WTC11 (cell line): Measurements from ENCODE around the gene SUSD1. TPM values are rescaled to one million over a fixed set of nuclear protein-coding genes. Genes with fewer than 3 reads are reported as not detected.

Experiments
- ATAC-seq: fragments of 200-7000 bp; cut with Tn5 transposase; 2 replicates; pipeline ENCODE4 v1.10.0; 2021; ENCODE audit warnings: mild to moderate bottlenecking, moderate library complexity
- CTCF ChIA-PET: fragments of 300-600 bp; sonication (Branson Sonifier 250); formaldehyde crosslinking; loops from one replicate; lab custom pipeline; 2021; ENCODE audit warnings: antibody characterized with exemption; lab: Charles Lee
- POLR2A ChIA-PET: fragments of 350-600 bp; sonication (Branson Sonifier 250); formaldehyde crosslinking; loops from one replicate; lab custom pipeline; 2021; ENCODE audit warnings: antibody characterized with exemption; lab: Charles Lee
- DNase-seq: peaks from one replicate; pipeline ENCODE4 v3.0.0; 2021; ENCODE audit warnings: low spot score
- H3K27ac Mint-ChIP-seq: 2 replicates; pipeline ENCODE4 v1.8.0; 2021; ENCODE audit warnings: mixed read lengths
- H3K27me3 Mint-ChIP-seq: 2 replicates; pipeline ENCODE4 v1.8.0; 2021; ENCODE audit warnings: low read depth, mild to moderate bottlenecking, moderate library complexity, mixed read lengths
- H3K36me3 Mint-ChIP-seq: 2 replicates; pipeline ENCODE4 v1.8.0; 2021; ENCODE audit warnings: mixed read lengths
- H3K4me1 Mint-ChIP-seq: 2 replicates; pipeline ENCODE4 v1.8.0; 2022; ENCODE audit warnings: mixed read lengths
- H3K4me3 Mint-ChIP-seq: 2 replicates; pipeline ENCODE4 v1.8.0; 2021; ENCODE audit warnings: mild to moderate bottlenecking, moderate library complexity, mixed read lengths
- H3K9me3 Mint-ChIP-seq: 2 replicates; pipeline ENCODE4 v1.8.0; 2021; ENCODE audit warnings: mixed read lengths
- CREM ChIP-seq: sonication (generic); formaldehyde crosslinking; IDR thresholded peaks from 2 replicates; pipeline ENCODE4 v1.8.1; 2022; ENCODE audit warnings: mild to moderate bottlenecking, missing genetic modification reagents, moderate library complexity
- EMX1 ChIP-seq: fragments of 250-450 bp; sonication (Bioruptor Pico); IDR thresholded peaks from 2 replicates; pipeline ENCODE4 v1.8.0; 2021; ENCODE audit warnings: mild to moderate bottlenecking
- ESRRA ChIP-seq: sonication (generic); formaldehyde crosslinking; IDR thresholded peaks from 2 replicates; pipeline ENCODE4 v1.8.1; 2022; ENCODE audit warnings: mild to moderate bottlenecking, missing genetic modification reagents, borderline replicate concordance
- JAZF1 ChIP-seq: fragments of 250-450 bp; sonication (Bioruptor Pico); IDR thresholded peaks from 2 replicates; pipeline ENCODE4 v1.9.0; 2021; ENCODE audit warnings: moderate library complexity, mild to moderate bottlenecking, inconsistent platforms
- NFYB ChIP-seq: sonication (generic); formaldehyde crosslinking; conservative IDR thresholded peaks from 2 replicates; pipeline ENCODE4 v1.8.0; 2022; ENCODE audit warnings: low read depth, missing genetic modification reagents
- NR1H2 ChIP-seq: sonication (generic); formaldehyde crosslinking; IDR thresholded peaks from 2 replicates; pipeline ENCODE4 v1.9.0; 2021; ENCODE audit warnings: mild to moderate bottlenecking, moderate library complexity, missing genetic modification reagents
- NR3C1 ChIP-seq: sonication (generic); formaldehyde crosslinking; conservative IDR thresholded peaks from 2 replicates; pipeline ENCODE4 v1.8.1; 2023; ENCODE audit warnings: low read depth, mild to moderate bottlenecking, missing genetic modification reagents
- OVOL2 ChIP-seq: fragments of 250-450 bp; sonication (Bioruptor Pico); IDR thresholded peaks from 2 replicates; pipeline ENCODE4 v1.9.0; 2021; ENCODE audit warnings: mild to moderate bottlenecking, borderline replicate concordance
- SMAD3 ChIP-seq: sonication (generic); formaldehyde crosslinking; IDR thresholded peaks from 2 replicates; pipeline ENCODE4 v1.8.0; 2022; ENCODE audit warnings: missing genetic modification reagents, mild to moderate bottlenecking, borderline replicate concordance
- TEAD1 ChIP-seq: sonication (generic); formaldehyde crosslinking; IDR thresholded peaks from 2 replicates; pipeline ENCODE4 v1.8.0; 2022; ENCODE audit warnings: mild to moderate bottlenecking, missing genetic modification reagents
- TEAD4 ChIP-seq: sonication (generic); formaldehyde crosslinking; IDR thresholded peaks from 2 replicates; pipeline ENCODE4 v1.8.0; 2022; ENCODE audit warnings: mild to moderate bottlenecking, missing genetic modification reagents
- ZNF121 ChIP-seq: sonication (generic); formaldehyde crosslinking; IDR thresholded peaks from 2 replicates; pipeline ENCODE4 v1.8.0; 2023; ENCODE audit warnings: missing genetic modification reagents
- ZNF138 ChIP-seq: sonication (generic); formaldehyde crosslinking; conservative IDR thresholded peaks from 2 replicates; pipeline ENCODE4 v1.8.1; 2022; ENCODE audit warnings: mild to moderate bottlenecking, moderate library complexity, missing genetic modification reagents
- ZNF317 ChIP-seq: sonication (generic); formaldehyde crosslinking; IDR thresholded peaks from 2 replicates; pipeline ENCODE4 v1.8.1; 2023; ENCODE audit warnings: low read depth, mild to moderate bottlenecking, moderate library complexity, missing genetic modification reagents, borderline replicate concordance
- ZNF396 ChIP-seq: fragments of 250-450 bp; sonication (Bioruptor Pico); IDR thresholded peaks from 2 replicates; pipeline ENCODE4 v1.8.0; 2021; ENCODE audit warnings: mild to moderate bottlenecking, moderate library complexity, borderline replicate concordance
- total RNA-seq: library from RNA; stranded (reverse); gene quantifications from 3 replicates; pipeline ENCODE4 v1.2.3, GENCODE V29; 2021
- TF ChIP-seq, protein P1 (sequence below): sonication (generic); formaldehyde crosslinking; IDR thresholded peaks from 2 replicates; pipeline ENCODE4 v1.8.1; 2023; ENCODE audit warnings: mild to moderate bottlenecking, missing genetic modification reagents, moderate library complexity
- TF ChIP-seq, protein P2 (sequence below): fragments of 250-450 bp; sonication (Bioruptor Pico); IDR thresholded peaks from 2 replicates; pipeline ENCODE4 v1.8.0; 2021; ENCODE audit warnings: mild to moderate bottlenecking
- TF ChIP-seq, protein P3 (sequence below): sonication (generic); formaldehyde crosslinking; IDR thresholded peaks from 2 replicates; pipeline ENCODE4 v1.8.0; 2022; ENCODE audit warnings: mild to moderate bottlenecking, missing genetic modification reagents
- TF ChIP-seq, protein P4 (sequence below): sonication (generic); formaldehyde crosslinking; IDR thresholded peaks from 2 replicates; pipeline ENCODE4 v1.8.1; 2023; ENCODE audit warnings: mild to moderate bottlenecking, missing genetic modification reagents
- TF ChIP-seq, protein P5 (sequence below): fragments of 250-450 bp; sonication (Bioruptor Pico); IDR thresholded peaks from 2 replicates; pipeline ENCODE4 v1.9.0; 2021; ENCODE audit warnings: mild to moderate bottlenecking
- TF ChIP-seq, protein P6 (sequence below): sonication (generic); formaldehyde crosslinking; IDR thresholded peaks from 2 replicates; pipeline ENCODE4 v1.8.1; 2022; ENCODE audit warnings: mild to moderate bottlenecking, moderate library complexity, missing genetic modification reagents

Gene SUSD1
- total RNA-seq, 1 experiment from 2014 or later = 5.1 TPM

DNA sequence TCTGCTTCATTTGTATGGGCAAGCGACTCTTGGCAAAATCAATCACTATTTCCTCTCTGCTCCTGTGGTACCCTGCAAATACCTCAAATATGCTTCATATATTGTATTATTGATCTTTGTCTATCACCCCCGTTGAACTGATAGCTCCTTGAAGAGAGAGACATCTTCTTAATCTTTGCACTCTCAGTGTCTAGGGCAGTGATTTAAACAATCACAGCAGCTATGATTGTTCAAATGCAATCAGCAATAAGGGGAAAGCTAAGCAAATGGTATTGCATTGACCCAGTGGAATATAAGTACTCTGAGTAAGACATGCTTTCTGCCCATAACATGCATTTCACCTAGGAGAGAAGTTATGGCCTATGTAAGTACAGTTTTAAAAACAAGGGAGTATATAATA is 90.2 kb downstream of the SUSD1 start:
- POLR2A ChIA-PET = no interaction called here

DNA sequence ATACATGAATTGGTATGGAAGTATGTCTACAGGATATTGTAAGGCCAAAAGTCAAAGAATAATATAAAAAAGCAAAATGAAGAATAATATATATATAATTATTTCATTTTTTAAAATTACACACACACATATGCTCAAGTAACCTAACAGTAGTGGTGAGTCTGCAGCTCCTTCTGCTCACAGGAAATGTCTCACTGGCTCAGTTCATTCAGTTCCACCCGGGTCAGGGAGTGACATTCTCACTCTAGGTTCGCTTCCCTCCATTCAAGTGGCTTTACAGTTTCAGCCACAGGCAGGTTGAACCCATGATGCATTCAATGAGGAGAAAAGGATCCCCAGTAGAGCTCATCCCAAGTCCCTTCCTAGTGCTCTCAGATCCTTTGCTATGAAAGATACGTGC is 90.8 kb downstream of the SUSD1 start:
- CTCF ChIA-PET = interaction anchor here (0.6 to 1.0 kb wide), 3 partner anchors 29 to 296 kb away, joined by 3 to 4 read pairs (median 4); partner anchors contain the start of gene HSDL2
- TF ChIP-seq ZNF317 (CRISPR knock-in tag) = no peak
- no peak for TF ChIP-seq ZNF138 (CRISPR knock-in tag)
- no peak for TF ChIP-seq ZNF121 (CRISPR knock-in tag)
- TF ChIP-seq, protein P1, sequence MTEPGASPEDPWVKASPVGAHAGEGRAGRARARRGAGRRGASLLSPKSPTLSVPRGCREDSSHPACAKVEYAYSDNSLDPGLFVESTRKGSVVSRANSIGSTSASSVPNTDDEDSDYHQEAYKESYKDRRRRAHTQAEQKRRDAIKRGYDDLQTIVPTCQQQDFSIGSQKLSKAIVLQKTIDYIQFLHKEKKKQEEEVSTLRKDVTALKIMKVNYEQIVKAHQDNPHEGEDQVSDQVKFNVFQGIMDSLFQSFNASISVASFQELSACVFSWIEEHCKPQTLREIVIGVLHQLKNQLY (CRISPR knock-in tag) = no peak
- no peak for TF ChIP-seq EMX1 (CRISPR knock-in tag)
- TF ChIP-seq, protein P2, sequence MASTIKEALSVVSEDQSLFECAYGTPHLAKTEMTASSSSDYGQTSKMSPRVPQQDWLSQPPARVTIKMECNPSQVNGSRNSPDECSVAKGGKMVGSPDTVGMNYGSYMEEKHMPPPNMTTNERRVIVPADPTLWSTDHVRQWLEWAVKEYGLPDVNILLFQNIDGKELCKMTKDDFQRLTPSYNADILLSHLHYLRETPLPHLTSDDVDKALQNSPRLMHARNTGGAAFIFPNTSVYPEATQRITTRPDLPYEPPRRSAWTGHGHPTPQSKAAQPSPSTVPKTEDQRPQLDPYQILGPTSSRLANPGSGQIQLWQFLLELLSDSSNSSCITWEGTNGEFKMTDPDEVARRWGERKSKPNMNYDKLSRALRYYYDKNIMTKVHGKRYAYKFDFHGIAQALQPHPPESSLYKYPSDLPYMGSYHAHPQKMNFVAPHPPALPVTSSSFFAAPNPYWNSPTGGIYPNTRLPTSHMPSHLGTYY (CRISPR knock-in tag) = no peak
- no peak for TF ChIP-seq OVOL2 (CRISPR knock-in tag)
- no peak for TF ChIP-seq TEAD4 (CRISPR knock-in tag)
- TF ChIP-seq NR1H2 = no peak
- TF ChIP-seq ESRRA = no peak
- TF ChIP-seq ZNF396 (CRISPR knock-in tag) = no peak
- TF ChIP-seq, protein P3, sequence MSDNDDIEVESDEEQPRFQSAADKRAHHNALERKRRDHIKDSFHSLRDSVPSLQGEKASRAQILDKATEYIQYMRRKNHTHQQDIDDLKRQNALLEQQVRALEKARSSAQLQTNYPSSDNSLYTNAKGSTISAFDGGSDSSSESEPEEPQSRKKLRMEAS (CRISPR knock-in tag) = no peak
- TF ChIP-seq JAZF1 = no peak
- TF ChIP-seq CREM (CRISPR knock-in tag) = no peak
- no peak for TF ChIP-seq SMAD3 (CRISPR knock-in tag)
- TF ChIP-seq, protein P4, sequence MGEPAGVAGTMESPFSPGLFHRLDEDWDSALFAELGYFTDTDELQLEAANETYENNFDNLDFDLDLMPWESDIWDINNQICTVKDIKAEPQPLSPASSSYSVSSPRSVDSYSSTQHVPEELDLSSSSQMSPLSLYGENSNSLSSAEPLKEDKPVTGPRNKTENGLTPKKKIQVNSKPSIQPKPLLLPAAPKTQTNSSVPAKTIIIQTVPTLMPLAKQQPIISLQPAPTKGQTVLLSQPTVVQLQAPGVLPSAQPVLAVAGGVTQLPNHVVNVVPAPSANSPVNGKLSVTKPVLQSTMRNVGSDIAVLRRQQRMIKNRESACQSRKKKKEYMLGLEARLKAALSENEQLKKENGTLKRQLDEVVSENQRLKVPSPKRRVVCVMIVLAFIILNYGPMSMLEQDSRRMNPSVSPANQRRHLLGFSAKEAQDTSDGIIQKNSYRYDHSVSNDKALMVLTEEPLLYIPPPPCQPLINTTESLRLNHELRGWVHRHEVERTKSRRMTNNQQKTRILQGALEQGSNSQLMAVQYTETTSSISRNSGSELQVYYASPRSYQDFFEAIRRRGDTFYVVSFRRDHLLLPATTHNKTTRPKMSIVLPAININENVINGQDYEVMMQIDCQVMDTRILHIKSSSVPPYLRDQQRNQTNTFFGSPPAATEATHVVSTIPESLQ (CRISPR knock-in tag) = no peak
- TF ChIP-seq NR3C1 (CRISPR knock-in tag) = no peak
- no peak for TF ChIP-seq TEAD1
- no peak for TF ChIP-seq NFYB (CRISPR knock-in tag)
- TF ChIP-seq, protein P5, sequence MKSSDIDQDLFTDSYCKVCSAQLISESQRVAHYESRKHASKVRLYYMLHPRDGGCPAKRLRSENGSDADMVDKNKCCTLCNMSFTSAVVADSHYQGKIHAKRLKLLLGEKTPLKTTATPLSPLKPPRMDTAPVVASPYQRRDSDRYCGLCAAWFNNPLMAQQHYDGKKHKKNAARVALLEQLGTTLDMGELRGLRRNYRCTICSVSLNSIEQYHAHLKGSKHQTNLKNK (CRISPR knock-in tag) = no peak
- ATAC-seq (no peak), DNase-seq (no peak)
- Mint-ChIP-seq H3K27me3 (no peaks in the 10 kb centered on the region), H3K4me3 (no peak overlapping the region), H3K27ac (no peak overlapping the region), H3K4me1 (no peaks in the 10 kb centered on the region), H3K36me3 (peaks cover 4% of the 10 kb centered on the region; the same call in 1 of the 2 replicates), H3K9me3 (peaks cover 11% of the 10 kb centered on the region)
- POLR2A ChIA-PET = no interaction called here

More for the DNA sequence above, 90.2 kb downstream of the SUSD1 start:
- Mint-ChIP-seq H3K4me1 (no peaks in the 10 kb centered on the region), H3K9me3 (peaks cover 11% of the 10 kb centered on the region), H3K27me3 (no peaks in the 10 kb centered on the region), H3K27ac (no peak overlapping the region), H3K36me3 (peaks cover 4% of the 10 kb centered on the region; the same call in 1 of the 2 replicates), H3K4me3 (no peak overlapping the region)
- TF ChIP-seq, protein P6, sequence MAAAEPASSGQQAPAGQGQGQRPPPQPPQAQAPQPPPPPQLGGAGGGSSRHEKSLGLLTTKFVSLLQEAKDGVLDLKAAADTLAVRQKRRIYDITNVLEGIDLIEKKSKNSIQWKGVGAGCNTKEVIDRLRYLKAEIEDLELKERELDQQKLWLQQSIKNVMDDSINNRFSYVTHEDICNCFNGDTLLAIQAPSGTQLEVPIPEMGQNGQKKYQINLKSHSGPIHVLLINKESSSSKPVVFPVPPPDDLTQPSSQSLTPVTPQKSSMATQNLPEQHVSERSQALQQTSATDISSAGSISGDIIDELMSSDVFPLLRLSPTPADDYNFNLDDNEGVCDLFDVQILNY (CRISPR knock-in tag) = no peak
- CTCF ChIA-PET = interaction anchor here (0.6 to 1.0 kb wide), 3 partner anchors 28 to 295 kb away, joined by 3 to 4 read pairs (median 4); partner anchors contain the start of gene HSDL2
- DNase-seq (no peak), ATAC-seq (no peak)
